Measurements from ENCODE around the gene IFT122.

GRCh38 chr3:129483870-129484269 lies 43.8 kb downstream of the IFT122 start:
- TF ChIP-seq EGR1 (IDR thresholded peaks at IDR 0.05), result no peak
- no peak for TF ChIP-seq MAX (IDR thresholded peaks at IDR 0.05)
- TF ChIP-seq CREB1 (IDR thresholded peaks at IDR 0.05; ENCODE audit: low read depth), result no peak
- TF ChIP-seq RAD21 (IDR thresholded peaks at IDR 0.05; ENCODE audit: low read depth), result no peak
- no peak for TF ChIP-seq TAF1 (IDR thresholded peaks at IDR 0.05; ENCODE audit: low read depth)
- TF ChIP-seq YY1 (IDR thresholded peaks at IDR 0.05; ENCODE audit: low read depth), result no peak
- no peak for TF ChIP-seq TCF12 (IDR thresholded peaks at IDR 0.05; ENCODE audit: low read depth)

All from Ishikawa (cell line).